ENCODE data around the gene RIMS4.

The RIMS4 gene

DNA sequence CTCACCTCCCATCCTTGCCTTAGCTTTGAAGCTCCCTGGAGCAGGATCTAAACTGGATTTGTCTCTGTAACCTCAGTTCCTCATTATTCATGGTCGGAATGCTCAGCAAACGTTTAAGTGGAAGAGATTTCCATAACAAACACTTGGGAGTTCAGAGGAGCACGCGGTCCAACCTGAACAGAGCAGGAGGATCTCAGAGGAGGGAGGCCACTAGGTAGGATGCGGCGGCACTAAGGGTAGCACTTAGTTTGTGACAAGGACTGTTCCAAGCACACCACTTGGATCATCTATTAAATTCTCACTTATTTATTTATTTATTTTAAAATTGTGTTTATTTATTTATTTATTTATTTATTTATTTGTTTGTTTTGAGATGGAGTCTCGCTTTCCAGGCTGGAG is 108.5 kb downstream of the RIMS4 start:
- no peak for DNase-seq (ENCODE audit: low read depth)

All from GM04503 (cell line).